Right cardiac atrium (tissue), 5 donors: ENCODE results near the gene CFAP46. TPM values are rescaled to one million over a fixed set of nuclear protein-coding genes. Genes with fewer than 3 reads are reported as not detected.

ENCODE experiments used
- ATAC-seq, 2 donors: fragments of 200-7000 bp; cut with Tn5 transposase; one replicate each; pipeline versions ENCODE4 v1.8.0 to v1.9.1; 2020; ENCODE audit warnings: moderate library complexity in 2 of 2, mild to moderate bottlenecking in 1 of 2
- DNase-seq, 3 donors: peaks; one replicate each; pipeline ENCODE4 v3.0.0-alpha.2; 2020
- H3K27ac ChIP-seq: one replicate; pipeline ENCODE4 v1.5.1; 2013; ENCODE audit warnings: mild to moderate bottlenecking, low read length, control low read depth, moderate library complexity
- H3K27me3 ChIP-seq: one replicate; pipeline ENCODE4 v1.6.1; 2013; ENCODE audit not compliant: control insufficient read depth, insufficient read depth
- H3K4me1 ChIP-seq: one replicate; pipeline ENCODE4 v1.6.1; 2013; ENCODE audit warnings: low read length; ENCODE audit not compliant: control insufficient read depth, insufficient read depth
- H3K4me3 ChIP-seq: one replicate; pipeline ENCODE4 v1.5.1; 2013; ENCODE audit warnings: low read length, control low read depth
- H3K9me3 ChIP-seq: one replicate; pipeline ENCODE4 v1.6.1; 2013; ENCODE audit warnings: low read length; ENCODE audit not compliant: control insufficient read depth
- WGBS: extraction: QIAGEN DNeasy Blood & Tissue Kit; methylation state at CpG from one replicate; pipeline ENCODE4 v1.1.7; 2013; 5-methylcytosine and 5-hydroxymethylcytosine counted together
- intact Hi-C, 4 donors: fragments of 100-400 bp; cut with DNase I; formaldehyde crosslinking; loops; one replicate each; pipeline versions ENCODE4 v1.11.0 to v1.14.0; 2022 to 2023
- polyA plus RNA-seq: library from polyadenylated mRNA; stranded (reverse); fragments of 200-250 nt; gene quantifications from one replicate; pipeline ENCODE4 v1.2.3, GENCODE V29; 2013
- total RNA-seq, 4 donors: library from RNA; stranded (reverse); fragmentation: NEBNext Ultra II Directional; extraction: Animal tissue kit (Norgen Biotek cat#: 25700); gene quantifications; one replicate each; pipeline ENCODE4 v1.2.1, GENCODE V29; 2021
- donor health status: healthy with polysubstance abuse.
- donor health status: DM: no; HTN: yes; CAD: no.
- donor health status: DM: no; HTN: no; CAD: no.
- donor health status: DM: no; HTN: yes; CAD: no; lungs with severe emphysema.
- donor health status: DM: yes; HTN: yes; CAD: no.

The CFAP46 gene
- total and polyA plus RNA-seq, 5 donors: 1.00 to 1.8 (median 1.6) TPM

DNA sequence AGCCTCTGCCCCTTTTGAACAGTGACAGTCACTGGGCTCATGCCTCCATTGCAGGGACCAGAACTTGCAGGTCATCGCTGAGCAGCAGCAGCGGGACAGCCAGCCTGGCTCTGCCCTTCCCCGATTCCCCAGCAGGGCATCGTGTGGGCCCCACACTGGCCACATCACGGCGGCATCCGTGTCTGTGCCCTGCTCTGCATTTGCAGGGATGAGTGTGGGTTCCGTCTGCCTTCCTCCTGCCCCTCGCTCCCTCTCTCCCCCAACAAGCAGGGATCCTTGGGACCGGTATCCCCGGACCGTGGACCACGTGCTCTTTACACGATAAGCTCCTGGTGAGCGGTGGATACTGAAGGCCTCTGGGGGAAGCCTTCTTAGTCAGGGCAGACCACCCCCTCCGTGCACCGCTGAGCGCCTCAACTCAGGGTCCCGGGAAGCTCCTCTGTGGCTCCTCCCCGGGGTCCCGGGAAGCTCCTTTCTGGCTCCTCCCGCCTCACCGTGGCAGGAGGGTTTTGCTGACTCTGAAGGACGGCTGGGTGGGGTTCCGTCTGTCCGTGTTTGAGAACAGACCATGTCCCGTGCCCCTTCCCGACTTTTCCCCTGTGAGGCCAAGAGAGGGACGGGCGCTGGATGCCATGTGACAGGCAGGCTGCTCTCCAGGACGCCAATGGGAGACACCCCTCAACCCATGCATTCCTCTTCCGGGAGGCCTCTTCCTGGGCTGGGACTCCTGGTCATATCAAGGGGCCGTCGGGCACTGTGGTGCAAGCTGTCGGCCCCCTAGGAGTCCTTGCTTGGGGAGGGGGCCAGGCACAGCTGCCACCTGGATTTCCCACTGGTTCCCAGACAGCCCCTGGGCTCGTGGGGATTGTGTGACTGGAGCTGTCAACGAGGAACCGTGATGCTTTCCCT is 132.9 kb downstream of the CFAP46 start:
- whole genome bisulfite sequencing: 75% methylated on average over 38 of the region's 38 CpGs
- H3K9me3 ChIP-seq: no peaks in the 10 kb centered on the region
- no peaks in the 10 kb centered on the region for H3K27me3 ChIP-seq
- ATAC-seq: no peak
- H3K4me3 ChIP-seq: no peak overlapping the region
- no peak overlapping the region for H3K27ac ChIP-seq
- peak in 1 of 3 donors; percentile 44 for DNase-seq
- no peaks in the 10 kb centered on the region for H3K4me1 ChIP-seq
- intact Hi-C loops: no loop called here

DNA sequence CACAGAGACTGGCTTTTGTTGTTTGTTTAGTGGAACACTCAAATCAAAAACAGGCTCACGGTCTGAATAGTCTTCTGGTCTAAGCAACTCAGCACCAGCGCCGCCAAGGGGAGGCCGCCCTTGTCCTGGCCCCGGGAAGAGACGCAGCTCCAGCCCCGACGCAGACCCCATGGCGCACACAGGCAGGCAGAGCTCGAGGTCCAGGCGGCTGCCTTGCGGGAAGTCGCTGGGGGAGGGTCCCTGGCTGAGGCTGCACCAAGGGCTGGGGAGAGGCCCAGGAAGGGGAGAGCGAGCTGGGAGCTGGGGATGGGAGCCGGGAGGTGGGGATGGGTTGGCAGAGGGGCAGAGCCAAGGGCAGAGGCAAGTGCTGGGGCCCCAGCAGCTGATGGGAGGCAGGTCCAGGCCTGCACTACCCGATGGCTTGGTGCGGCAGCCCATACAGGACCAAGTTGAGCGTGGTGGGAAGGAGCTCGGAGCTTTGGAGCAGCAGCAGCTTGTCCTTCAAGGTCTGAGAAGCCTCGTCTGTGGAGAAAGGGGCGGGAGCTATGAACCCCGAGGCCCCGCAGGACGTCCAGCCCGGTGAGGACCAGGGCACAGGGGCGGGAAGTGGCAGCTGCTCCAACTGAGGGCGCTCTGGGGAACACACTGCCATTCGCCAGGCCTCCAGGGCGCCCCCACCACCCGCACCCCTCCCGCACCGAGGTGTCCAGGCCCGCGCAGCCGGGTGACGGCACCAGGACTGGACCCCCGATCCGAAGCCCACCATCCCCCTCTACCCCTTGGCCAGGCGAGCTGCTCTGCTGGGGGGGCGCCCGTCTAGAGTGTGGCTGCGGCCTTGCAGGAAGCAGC is 133.8 kb downstream of the CFAP46 start:
- Histone ChIP-seq H3K4me3 (no peak overlapping the region), H3K27me3 (no peaks in the 10 kb centered on the region), H3K9me3 (no peaks in the 10 kb centered on the region), H3K4me1 (no peaks in the 10 kb centered on the region), H3K27ac (no peak overlapping the region)
- intact Hi-C loops: no loop called here
- ATAC-seq: no peak
- peak in 1 of 3 donors; percentile 44 for DNase-seq
- WGBS: 54% methylated on average over 42 of the region's 42 CpGs

DNA sequence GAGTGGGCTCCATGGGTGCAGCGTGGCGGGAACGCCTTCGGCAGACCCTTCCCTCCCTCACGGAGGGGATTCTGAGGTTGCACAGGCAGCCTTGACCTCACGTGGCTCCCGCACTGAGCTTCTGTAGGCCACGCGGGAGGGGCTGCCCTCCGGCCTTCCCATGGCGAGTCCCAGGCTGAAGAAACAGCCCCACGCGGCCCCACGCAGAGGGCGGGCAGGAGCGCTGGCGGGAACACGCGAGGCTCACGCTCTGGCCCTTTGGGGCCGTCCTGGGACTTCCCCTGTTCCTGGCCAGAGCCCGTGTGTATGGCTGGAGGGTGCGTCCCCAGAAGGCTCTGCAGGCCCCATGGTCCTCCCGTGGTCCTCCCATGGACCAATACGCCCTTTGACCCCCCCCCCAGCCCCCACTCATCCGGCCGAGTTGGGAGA is 134.7 kb downstream of the CFAP46 start:
- WGBS: 90% methylated on average over 27 of the region's 27 CpGs
- no peak for ATAC-seq

DNA sequence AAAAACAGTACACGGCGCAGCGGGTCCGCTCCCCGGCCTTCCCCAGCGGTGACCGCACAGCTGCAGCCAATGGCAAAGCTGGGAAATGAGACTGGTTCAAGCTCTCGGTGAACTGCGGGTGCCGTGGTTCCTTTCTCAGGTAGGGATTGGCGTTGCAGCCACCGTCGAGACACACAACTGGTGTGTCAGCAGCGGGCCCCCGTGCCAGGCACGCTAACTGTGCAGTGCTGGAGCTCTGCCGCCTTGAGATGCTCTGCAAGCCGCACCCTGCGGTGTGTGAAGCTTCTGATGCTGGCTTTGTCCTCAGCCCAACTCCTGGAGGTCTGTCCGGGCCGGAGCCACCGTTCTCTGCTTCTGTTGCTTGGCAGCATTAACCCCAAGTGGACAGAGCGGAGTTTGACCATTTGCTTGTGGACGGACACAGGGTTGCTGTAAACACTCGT is 135.8 kb downstream of the CFAP46 start:
- H3K4me1 ChIP-seq: no peaks in the 10 kb centered on the region
- ATAC-seq: no peak
- intact Hi-C loops: no loop called here
- peak in 1 of 3 donors; percentile 43 for DNase-seq
- peaks cover 3% of the 10 kb centered on the region for H3K9me3 ChIP-seq
- 76% methylated on average over 25 of the region's 25 CpGs for WGBS
- H3K27ac ChIP-seq: no peak overlapping the region
- no peaks in the 10 kb centered on the region for H3K27me3 ChIP-seq
- H3K4me3 ChIP-seq: no peak overlapping the region

More for the DNA sequence above, 134.7 kb downstream of the CFAP46 start:
- no peak overlapping the region for H3K27ac ChIP-seq
- intact Hi-C loops: no loop called here
- H3K9me3 ChIP-seq: no peaks in the 10 kb centered on the region
- no peaks in the 10 kb centered on the region for H3K27me3 ChIP-seq
- no peak overlapping the region for H3K4me3 ChIP-seq
- no peaks in the 10 kb centered on the region for H3K4me1 ChIP-seq
- DNase-seq: peak in 2 of 3 donors; percentile 11 to 40

DNA sequence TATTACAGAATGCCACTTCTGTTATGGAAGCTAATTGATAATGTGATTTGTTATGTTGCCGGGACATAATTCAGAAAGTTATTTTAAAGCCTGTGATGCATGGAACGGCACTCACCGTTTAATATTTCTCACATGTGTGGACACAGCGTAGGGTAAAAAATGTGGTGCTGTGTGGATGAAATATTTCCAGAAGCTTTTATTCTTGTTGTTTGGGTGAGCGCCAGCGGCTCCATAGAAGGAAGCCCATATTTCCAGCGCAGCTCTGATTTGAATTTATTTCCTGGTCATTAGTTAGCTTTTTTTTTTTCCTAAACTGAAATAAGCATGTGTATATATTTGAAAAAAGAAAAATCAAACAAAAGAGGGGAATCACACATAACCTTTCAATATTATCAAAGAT is 136.3 kb downstream of the CFAP46 start:
- no peak overlapping the region for H3K27ac ChIP-seq
- ATAC-seq (no peak), DNase-seq (no peak)
- H3K4me3 ChIP-seq: no peak overlapping the region
- peaks cover 3% of the 10 kb centered on the region for H3K9me3 ChIP-seq
- intact Hi-C loops: no loop called here
- H3K27me3 ChIP-seq: no peaks in the 10 kb centered on the region
- WGBS: 54% methylated on average over 7 of the region's 7 CpGs
- no peaks in the 10 kb centered on the region for H3K4me1 ChIP-seq

DNA sequence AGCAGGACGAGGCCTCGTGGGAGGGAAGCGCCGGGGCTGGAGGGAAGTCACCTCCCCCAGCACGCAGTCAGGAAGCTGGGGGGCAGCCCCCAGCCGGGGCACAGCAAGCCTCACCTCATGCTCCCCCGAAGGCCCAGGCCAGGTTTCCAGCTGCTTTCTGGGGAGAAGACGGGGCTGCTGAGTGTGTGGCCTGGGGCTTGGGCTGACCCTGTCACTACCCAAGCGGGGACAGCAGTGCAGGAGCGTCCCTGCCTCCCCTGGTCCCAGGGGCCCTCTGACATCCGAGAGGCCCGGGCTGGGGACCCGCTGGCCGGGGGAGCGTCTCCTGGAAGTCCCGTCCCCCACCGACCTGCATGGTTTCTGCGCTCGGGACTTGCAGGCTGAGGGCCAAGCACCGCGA is 136.8 kb downstream of the CFAP46 start:
- H3K4me3 ChIP-seq: no peak overlapping the region
- 50% methylated on average over 21 of the region's 21 CpGs for WGBS
- DNase-seq (peak in 2 of 3 donors; percentile 9 to 40), ATAC-seq (no peak)
- no peaks in the 10 kb centered on the region for H3K4me1 ChIP-seq
- H3K9me3 ChIP-seq: peaks cover 3% of the 10 kb centered on the region
- intact Hi-C loops: no loop called here
- no peaks in the 10 kb centered on the region for H3K27me3 ChIP-seq
- no peak overlapping the region for H3K27ac ChIP-seq

DNA sequence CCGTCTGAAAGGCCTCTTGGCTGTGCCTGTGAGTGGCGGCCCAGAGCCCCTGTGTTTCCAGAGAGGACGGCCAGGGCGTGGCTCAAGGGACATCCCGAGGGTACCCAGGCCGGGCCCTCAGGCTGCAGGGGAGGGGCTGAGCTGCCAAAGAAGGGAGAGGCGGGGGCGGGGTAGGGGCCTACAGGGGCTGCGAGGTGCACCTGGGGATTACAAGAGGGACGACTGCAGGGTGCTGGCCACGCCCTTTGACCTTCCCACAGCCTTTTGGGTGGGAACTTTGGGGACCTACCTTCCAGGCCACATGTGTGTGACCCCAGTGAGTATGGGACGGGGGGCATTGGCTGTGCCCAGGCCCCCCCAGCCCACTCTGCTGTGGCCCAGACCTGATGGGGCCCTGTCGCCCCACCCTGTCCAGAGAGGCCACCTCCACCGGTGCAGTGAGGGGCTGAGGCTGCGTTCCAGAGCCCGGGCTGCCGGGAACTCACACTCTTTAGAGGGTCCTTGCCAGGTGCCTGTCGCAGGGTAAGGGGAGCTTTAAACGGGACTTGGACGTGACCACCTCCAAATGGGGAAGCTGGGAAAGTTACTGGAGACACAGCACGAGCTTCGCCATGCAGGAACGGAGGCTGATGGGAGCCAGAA is 137.5 kb downstream of the CFAP46 start:
- H3K9me3 ChIP-seq: peaks cover 3% of the 10 kb centered on the region
- H3K27me3 ChIP-seq: no peaks in the 10 kb centered on the region
- H3K4me3 ChIP-seq: no peak overlapping the region
- ATAC-seq: no peak
- intact Hi-C loops: no loop called here
- H3K4me1 ChIP-seq: no peaks in the 10 kb centered on the region
- peak in 2 of 3 donors; percentile 22 to 50 for DNase-seq
- WGBS: 70% methylated on average over 23 of the region's 23 CpGs
- H3K27ac ChIP-seq: no peak overlapping the region

DNA sequence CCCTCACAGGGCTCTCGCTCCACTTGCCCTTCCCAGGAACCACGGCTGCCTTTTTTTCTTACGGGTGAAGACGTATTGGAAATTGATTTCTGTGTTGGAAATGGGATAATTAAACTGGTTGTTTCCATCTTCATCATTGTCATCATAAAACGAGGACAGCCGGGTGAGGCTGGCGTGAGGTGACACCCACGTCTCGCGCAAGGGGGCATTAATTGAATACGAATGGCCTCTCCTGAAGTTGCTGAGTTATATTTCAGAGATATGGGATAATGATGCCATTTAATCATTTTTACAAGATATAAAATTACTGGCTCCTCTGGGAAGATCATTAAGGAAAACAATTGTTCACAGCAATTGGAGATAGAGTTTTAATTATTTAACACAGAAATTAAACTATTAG is 138.1 kb downstream of the CFAP46 start:
- DNase-seq (peak in 1 of 3 donors; percentile 6), ATAC-seq (no peak)
- 93% methylated on average over 11 of the region's 11 CpGs for WGBS
- no peaks in the 10 kb centered on the region for H3K4me1 ChIP-seq
- H3K27me3 ChIP-seq: no peaks in the 10 kb centered on the region
- no peak overlapping the region for H3K27ac ChIP-seq
- H3K4me3 ChIP-seq: no peak overlapping the region
- H3K9me3 ChIP-seq: peaks cover 3% of the 10 kb centered on the region
- intact Hi-C loops: no loop called here

DNA sequence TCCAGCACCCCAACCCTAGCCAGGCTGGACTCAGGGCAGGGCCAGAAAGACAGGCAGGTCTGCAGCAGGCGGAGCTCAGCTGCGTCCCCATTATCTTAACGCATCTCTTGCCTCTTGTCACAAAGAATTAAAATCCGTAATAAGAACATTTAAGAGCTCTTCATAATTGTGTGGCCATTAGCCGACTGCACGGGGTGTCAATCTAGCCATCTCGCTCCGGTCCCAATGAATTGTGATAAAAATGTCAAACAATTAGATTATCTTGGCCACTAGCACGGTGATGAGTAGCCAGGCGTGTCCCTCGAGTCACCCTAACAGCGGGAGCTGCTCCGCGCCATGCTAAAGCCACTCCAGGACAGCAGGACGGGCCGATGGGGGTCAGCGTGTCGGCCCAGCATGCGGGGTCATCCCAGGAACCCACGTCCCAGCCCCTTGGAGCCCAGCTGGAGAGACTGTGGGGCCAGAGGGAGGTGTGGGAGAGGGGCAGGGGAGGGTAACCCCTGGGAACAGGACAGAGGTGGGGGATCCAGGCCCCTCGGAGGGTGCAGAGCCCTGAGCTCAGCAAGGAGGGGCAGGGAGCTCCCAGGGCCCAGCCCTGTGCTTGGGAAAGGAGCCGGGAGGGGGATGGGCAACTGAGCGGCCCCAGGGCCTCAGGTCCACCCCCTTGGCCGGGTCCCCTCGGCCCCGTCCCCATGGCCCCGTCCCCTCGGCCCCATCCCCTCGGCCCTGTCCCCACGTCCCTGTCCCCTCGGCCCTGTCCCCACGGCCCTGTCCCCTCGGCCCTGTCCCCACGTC is 138.8 kb downstream of the CFAP46 start:
- intact Hi-C loops: no loop called here
- H3K4me3 ChIP-seq: no peak overlapping the region
- WGBS: 78% methylated on average over 34 of the region's 34 CpGs
- DNase-seq: peak in 2 of 3 donors; percentile 36 to 55
- ATAC-seq: no peak
- no peaks in the 10 kb centered on the region for H3K27me3 ChIP-seq
- H3K27ac ChIP-seq: no peak overlapping the region
- H3K9me3 ChIP-seq: peaks cover 3% of the 10 kb centered on the region
- no peaks in the 10 kb centered on the region for H3K4me1 ChIP-seq

DNA sequence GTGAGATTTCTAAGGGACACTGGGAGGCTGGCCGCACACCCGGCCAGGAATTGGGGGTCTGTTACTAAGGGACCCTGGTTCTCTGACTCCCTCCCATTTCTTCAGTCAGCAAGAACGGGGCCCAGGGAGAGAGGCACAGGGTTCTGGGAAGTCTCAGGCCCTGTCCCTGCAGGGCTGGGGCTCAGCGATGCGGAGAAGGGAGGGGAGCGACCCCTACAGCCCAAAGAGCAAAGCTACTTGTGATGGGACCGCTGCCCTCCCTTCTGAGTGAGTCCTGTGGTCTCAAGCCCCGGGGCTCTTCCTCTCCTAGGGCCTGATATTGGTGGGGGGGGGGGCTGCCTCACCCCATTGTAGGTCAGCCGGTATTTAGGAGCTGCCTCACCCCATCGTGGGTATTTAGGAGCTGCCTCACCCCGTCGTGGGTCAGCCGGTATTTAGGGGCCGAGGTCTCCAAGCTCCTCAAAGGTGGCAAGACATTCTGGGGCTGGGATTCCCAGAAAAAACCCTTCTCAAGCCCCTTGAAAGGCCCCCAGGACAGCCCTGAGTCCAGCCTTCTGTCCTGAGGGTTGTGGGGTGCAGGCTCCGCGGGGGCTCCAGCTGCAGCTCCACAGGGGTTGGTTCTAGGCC is 139.6 kb downstream of the CFAP46 start:
- H3K4me1 ChIP-seq: no peaks in the 10 kb centered on the region
- 76% methylated on average over 16 of the region's 16 CpGs for WGBS
- H3K27me3 ChIP-seq: no peaks in the 10 kb centered on the region
- DNase-seq: peak in 1 of 3 donors; percentile 8
- H3K4me3 ChIP-seq: no peak overlapping the region
- intact Hi-C loops: no loop called here
- H3K27ac ChIP-seq: no peak overlapping the region
- no peak for ATAC-seq
- H3K9me3 ChIP-seq: peaks cover 3% of the 10 kb centered on the region
